Activated T-helper 1 cell treated with anti-CD3 and anti-CD28 coated beads, Interleukin-12 subunit alpha, Interleukin-12 subunit beta, Interleukin-2, Interleukin-4 antibody, amounts not matched to agents 30 ng/mL and 10 ng/mL and 1 ng/mL, durations not matched to agents 14 hours and 24 hours and 36 hours (primary cell): ENCODE results near the gene IRF7. TPM values are rescaled to one million over a fixed set of nuclear protein-coding genes. Genes with fewer than 3 reads are reported as not detected.
A peak's percentile ranks its signal among the peaks of the same experiment; 100 is the strongest.
"Not testable (repeated sequence)": the region's sequence is repeated elsewhere in the genome, so short reads cannot be mapped to it uniquely, and the experiment has no call there.

ENCODE experiments used
- DNase-seq: peaks from one replicate; pipeline ENCODE4 v3.0.0; 2021; ENCODE audit warnings: low spot score
- H3K27ac Mint-ChIP-seq: one replicate; pipeline ENCODE4 v1.8.0; 2021; ENCODE audit warnings: mild to moderate bottlenecking, mixed read lengths
- H3K27me3 Mint-ChIP-seq: one replicate; pipeline ENCODE4 v1.8.0; 2022; ENCODE audit warnings: mild to moderate bottlenecking, moderate library complexity, mixed read lengths; ENCODE audit not compliant: insufficient read depth
- H3K36me3 Mint-ChIP-seq: one replicate; pipeline ENCODE4 v1.8.0; 2021; ENCODE audit warnings: low read depth, mixed read lengths
- H3K4me1 Mint-ChIP-seq: one replicate; pipeline ENCODE4 v1.8.0; 2021; ENCODE audit warnings: low read depth, mixed read lengths
- H3K4me3 Mint-ChIP-seq: one replicate; pipeline ENCODE4 v1.8.0; 2021; ENCODE audit warnings: mild to moderate bottlenecking, moderate library complexity, mixed read lengths
- H3K9me3 Mint-ChIP-seq: one replicate; pipeline ENCODE4 v1.8.0; 2021; ENCODE audit warnings: mixed read lengths
- intact Hi-C: fragments of 100-400 bp; cut with micrococcal nuclease; formaldehyde crosslinking; loops from one replicate; pipeline ENCODE4 v1.15.1; 2024
- total RNA-seq: library from RNA; stranded (reverse); gene quantifications from 2 replicates; pipeline ENCODE4 v1.2.3, GENCODE V29; 2022

The IRF7 gene
- total RNA-seq, 1 donor from 2014 or later, result 63.1 TPM

GRCh38 chr11:575313-575995, 40.3 kb downstream of the IRF7 start:
- Mint-ChIP-seq H3K4me3 (peak overlapping the region; percentile 83), H3K27ac (peak overlapping the region; percentile 26), H3K9me3 (no peaks in the 10 kb centered on the region), H3K27me3 (peaks cover 15% of the 10 kb centered on the region), H3K36me3 (peaks cover 4% of the 10 kb centered on the region), H3K4me1 (peaks cover 38% of the 10 kb centered on the region)
- no peak for DNase-seq
- intact Hi-C loops, result loop anchor here (1.0 to 5.0 kb wide), 4 partner anchors 15 to 368 kb away; partner anchors contain the start of genes BET1L, LMNTD2, RASSF7 and RIC8A

GRCh38 chr11:574632-575312, 41.0 kb downstream of the IRF7 start:
- H3K4me1 Mint-ChIP-seq, result peaks cover 36% of the 10 kb centered on the region
- intact Hi-C loops, result loop anchor here (1.0 to 5.0 kb wide), 4 partner anchors 14 to 367 kb away; partner anchors contain the start of genes BET1L, LMNTD2, RASSF7 and RIC8A
- no peaks in the 10 kb centered on the region for H3K9me3 Mint-ChIP-seq
- no peak for DNase-seq
- H3K27me3 Mint-ChIP-seq, result peaks cover 15% of the 10 kb centered on the region
- H3K36me3 Mint-ChIP-seq, result peaks cover 4% of the 10 kb centered on the region
- peak overlapping the region; percentile 26 for H3K27ac Mint-ChIP-seq
- H3K4me3 Mint-ChIP-seq, result peak overlapping the region; percentile 83

GRCh38 chr11:574031-574570, 41.6 kb downstream of the IRF7 start:
- Mint-ChIP-seq H3K4me1 (peaks cover 29% of the 10 kb centered on the region), H3K4me3 (peak overlapping the region; percentile 83), H3K27me3 (peaks cover 15% of the 10 kb centered on the region)
- H3K36me3 Mint-ChIP-seq, DNase-seq, H3K9me3 Mint-ChIP-seq, H3K27ac Mint-ChIP-seq: not testable (repeated sequence)
- intact Hi-C loops, result loop anchor here (2.0 kb wide), 1 partner anchor 167 kb away; no protein-coding TSS in a partner anchor

- no peak for DNase-seq
- H3K9me3 Mint-ChIP-seq, result no peaks in the 10 kb centered on the region
- intact Hi-C loops, result no loop called here
- H3K4me1 Mint-ChIP-seq, result peaks cover 23% of the 10 kb centered on the region
- H3K36me3 Mint-ChIP-seq, result peaks cover 4% of the 10 kb centered on the region
- no peak overlapping the region for H3K4me3 Mint-ChIP-seq
- no peak overlapping the region for H3K27ac Mint-ChIP-seq
- H3K27me3 Mint-ChIP-seq, result peaks cover 15% of the 10 kb centered on the region
Observed at GRCh38 chr11:573146-573759, 42.5 kb downstream of the IRF7 start.

GRCh38 chr11:571802-572185, 44.0 kb downstream of the IRF7 start:
- Mint-ChIP-seq H3K4me1 (peaks cover 23% of the 10 kb centered on the region), H3K9me3 (no peaks in the 10 kb centered on the region), H3K27ac (no peak overlapping the region), H3K36me3 (no peaks in the 10 kb centered on the region), H3K27me3 (peaks cover 15% of the 10 kb centered on the region), H3K4me3 (no peak overlapping the region)
- DNase-seq, result no peak
- intact Hi-C loops, result no loop called here

DNA sequence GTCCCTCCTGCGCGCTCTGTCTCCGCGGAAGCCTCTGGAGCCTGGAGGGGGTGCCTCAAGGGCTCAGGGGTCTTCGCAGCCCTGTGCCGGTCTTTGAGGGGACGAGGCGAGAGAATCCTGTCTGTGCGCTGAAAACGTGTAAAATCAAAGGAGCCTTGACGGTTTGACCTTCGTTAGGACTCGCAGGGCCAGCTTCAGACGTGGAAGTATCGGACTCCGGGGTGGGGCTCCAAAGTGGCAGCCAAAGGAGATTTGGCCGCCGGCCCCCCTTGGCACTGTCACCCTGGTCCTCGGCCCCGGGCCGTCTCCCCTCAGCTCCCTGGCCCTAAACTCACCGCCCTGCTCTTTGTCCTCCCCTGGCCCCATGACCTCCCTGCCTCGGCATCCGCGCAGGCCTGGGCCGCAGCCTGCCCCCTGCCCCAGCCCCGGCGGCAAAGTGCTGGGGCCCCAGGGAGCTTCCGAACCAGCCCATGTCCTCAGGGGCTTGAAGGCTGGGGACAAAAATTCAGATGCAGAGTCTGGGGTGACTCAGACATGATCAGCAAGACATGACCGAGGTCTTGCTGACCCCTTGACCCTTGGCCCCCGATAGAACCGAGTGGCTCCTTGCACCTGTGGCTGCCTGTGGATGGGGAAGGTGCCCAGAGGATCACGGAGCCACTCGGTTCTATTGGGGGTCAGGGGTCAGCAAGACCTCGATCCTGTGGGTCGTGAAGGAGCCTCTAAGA, 46.4 kb downstream of the IRF7 start:
- intact Hi-C loops, result loop anchor here (2.0 kb wide), 4 partner anchors 33 to 227 kb away; partner anchors contain the start of genes LRRC56 and RNH1

DNA sequence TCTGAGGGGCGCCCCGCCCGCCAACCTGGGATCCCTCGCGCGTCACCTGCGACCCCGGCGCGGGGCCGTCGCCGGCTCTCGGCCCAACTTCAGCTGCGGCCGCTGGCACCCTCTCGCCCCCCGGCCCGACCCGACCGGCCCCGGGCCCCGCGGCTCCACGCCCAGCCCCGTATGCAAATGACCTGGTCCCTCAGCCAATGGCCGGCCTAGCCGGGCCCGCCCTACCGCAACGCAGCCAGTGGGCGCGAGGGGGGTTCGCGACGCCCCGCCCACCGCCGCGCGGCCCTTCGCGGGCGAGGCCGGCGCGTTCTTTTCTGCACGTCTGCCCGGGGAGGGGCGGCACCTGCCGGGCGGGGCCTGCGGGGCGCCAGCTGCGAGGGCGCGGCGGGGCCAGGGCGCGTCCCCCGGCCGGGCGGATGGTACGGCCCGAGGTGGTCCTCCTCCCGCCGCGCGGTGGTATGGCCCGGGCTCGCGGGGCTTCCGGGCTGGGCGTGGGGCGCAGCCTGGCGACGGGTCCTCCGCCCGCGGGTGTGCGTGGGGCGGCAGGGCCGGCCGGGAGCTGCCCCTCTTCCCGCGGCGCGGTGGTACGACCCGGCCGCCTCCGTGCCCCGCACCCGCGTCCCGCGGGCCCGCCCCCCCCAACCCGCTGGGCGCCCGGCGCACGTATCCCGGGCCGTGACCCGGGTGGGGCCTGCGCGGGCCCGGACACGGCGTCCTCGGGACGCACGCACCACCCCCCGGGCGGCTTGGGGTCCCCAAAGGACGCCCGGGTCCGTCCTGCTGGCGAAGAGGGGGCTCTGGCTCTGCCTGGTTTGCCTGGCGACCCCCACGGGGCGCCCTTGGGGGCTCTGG, 47.2 kb downstream of the IRF7 start:
- DNase-seq, result peak; percentile 97
- Mint-ChIP-seq H3K27ac (no peak overlapping the region), H3K36me3 (peaks cover 6% of the 10 kb centered on the region), H3K9me3 (no peaks in the 10 kb centered on the region), H3K4me3 (peak overlapping the region; percentile 79), H3K4me1 (peaks cover 15% of the 10 kb centered on the region), H3K27me3 (peaks cover 2% of the 10 kb centered on the region)
- intact Hi-C loops, result loop anchor here (1.0 to 2.0 kb wide), 7 partner anchors 8 to 228 kb away; partner anchors contain the start of genes DEAF1, LMNTD2, LRRC56 and PHRF1

More for the DNA sequence above, 46.4 kb downstream of the IRF7 start:
- Mint-ChIP-seq H3K9me3 (no peaks in the 10 kb centered on the region), H3K4me3 (peak overlapping the region; percentile 79), H3K4me1 (peaks cover 16% of the 10 kb centered on the region), H3K36me3 (peaks cover 2% of the 10 kb centered on the region), H3K27ac (peak overlapping the region; percentile 55), H3K27me3 (peaks cover 6% of the 10 kb centered on the region)
- no peak for DNase-seq

GRCh38 chr11:567629-568292, 48.0 kb downstream of the IRF7 start:
- peak overlapping the region; percentile 89 for H3K4me3 Mint-ChIP-seq
- peaks cover 7% of the 10 kb centered on the region for H3K36me3 Mint-ChIP-seq
- peaks cover 16% of the 10 kb centered on the region for H3K4me1 Mint-ChIP-seq
- DNase-seq, result no peak
- H3K27me3 Mint-ChIP-seq, result peaks cover under 1% of the 10 kb centered on the region
- peak overlapping the region; percentile 65 for H3K27ac Mint-ChIP-seq
- intact Hi-C loops, result loop anchor here (1.0 to 2.0 kb wide), 7 partner anchors 7 to 229 kb away; partner anchors contain the start of genes DEAF1, LMNTD2, LRRC56 and PHRF1
- no peaks in the 10 kb centered on the region for H3K9me3 Mint-ChIP-seq

DNA sequence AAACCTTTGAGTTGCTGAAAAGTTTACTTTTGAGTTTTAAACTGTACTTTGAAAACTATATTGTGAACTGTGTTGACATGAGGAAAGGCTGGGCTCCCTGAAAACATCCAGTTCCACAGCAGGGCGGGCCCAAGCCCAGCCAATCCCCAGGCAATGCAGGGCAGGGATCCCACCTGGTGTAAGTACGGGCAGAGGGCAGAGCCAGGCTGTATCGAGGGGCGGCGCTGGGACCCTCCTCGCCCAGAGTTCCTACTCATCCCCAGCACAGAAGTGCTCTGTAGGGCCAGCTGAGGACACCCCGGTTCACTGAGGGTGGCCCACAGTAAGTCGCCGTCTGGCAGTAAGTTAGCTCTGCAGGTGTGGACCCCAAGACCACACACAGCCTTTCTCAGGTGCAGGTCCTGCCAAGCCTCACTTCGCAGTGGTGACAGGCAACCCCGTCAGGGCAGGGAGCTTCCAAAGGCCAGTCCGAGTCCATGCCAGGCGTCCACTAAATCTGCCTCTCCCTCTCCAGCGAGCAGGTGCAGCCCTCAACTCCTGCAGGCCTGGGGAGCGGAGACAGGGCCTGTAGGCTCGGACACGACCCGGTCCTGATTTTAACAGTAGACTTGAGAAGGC, 48.6 kb downstream of the IRF7 start:
- H3K27me3 Mint-ChIP-seq, result no peaks in the 10 kb centered on the region
- peak overlapping the region; percentile 89 for H3K4me3 Mint-ChIP-seq
- intact Hi-C loops, result no loop called here
- DNase-seq, result no peak
- peaks cover 16% of the 10 kb centered on the region for H3K4me1 Mint-ChIP-seq
- peaks cover 7% of the 10 kb centered on the region for H3K36me3 Mint-ChIP-seq
- H3K27ac Mint-ChIP-seq, result peak overlapping the region; percentile 65
- H3K9me3 Mint-ChIP-seq, result no peaks in the 10 kb centered on the region

DNA sequence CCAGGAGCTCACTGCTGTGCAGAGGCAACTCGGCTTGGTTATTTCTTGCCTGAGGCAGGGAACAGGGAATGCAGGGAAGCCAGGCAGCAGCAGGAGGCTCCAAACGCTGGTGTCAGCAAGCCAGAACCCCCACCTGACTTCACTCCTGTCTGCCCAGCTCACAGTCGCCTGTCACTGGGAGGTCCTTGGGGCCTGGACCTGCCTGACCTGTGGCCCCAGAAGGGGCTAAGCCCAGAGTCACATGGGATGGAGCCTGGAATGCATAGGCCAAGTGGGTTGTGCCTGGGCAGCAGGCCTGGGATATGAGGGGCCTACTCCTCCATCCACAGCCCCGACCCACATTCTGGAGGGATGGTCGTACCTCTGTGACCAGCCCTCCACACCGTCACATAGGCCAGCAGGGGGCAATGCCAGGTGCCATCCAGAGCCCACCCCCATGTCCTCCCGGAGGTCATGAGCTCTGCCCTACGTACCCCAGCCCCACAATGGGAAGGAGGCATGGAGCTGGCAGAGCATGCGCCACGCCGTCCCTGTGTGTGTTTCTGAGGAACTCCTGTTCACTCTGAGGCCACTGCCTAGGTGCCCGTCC, 49.7 kb downstream of the IRF7 start:
- peaks cover 16% of the 10 kb centered on the region for H3K4me1 Mint-ChIP-seq
- no peaks in the 10 kb centered on the region for H3K9me3 Mint-ChIP-seq
- intact Hi-C loops, result no loop called here
- DNase-seq, result no peak
- H3K27ac Mint-ChIP-seq, result no peak overlapping the region
- peak overlapping the region; percentile 89 for H3K4me3 Mint-ChIP-seq
- peaks cover 9% of the 10 kb centered on the region for H3K36me3 Mint-ChIP-seq
- no peaks in the 10 kb centered on the region for H3K27me3 Mint-ChIP-seq
